ENCODE data around the gene FAM83B. TPM values are rescaled to one million over a fixed set of nuclear protein-coding genes. Genes with fewer than 3 reads are reported as not detected.
"Not testable (repeated sequence)": the region's sequence is repeated elsewhere in the genome, so short reads cannot be mapped to it uniquely, and the experiment has no call there.

FAM83B gene
- total RNA-seq, 1 donor from 2014 or later = not detected

DNA sequence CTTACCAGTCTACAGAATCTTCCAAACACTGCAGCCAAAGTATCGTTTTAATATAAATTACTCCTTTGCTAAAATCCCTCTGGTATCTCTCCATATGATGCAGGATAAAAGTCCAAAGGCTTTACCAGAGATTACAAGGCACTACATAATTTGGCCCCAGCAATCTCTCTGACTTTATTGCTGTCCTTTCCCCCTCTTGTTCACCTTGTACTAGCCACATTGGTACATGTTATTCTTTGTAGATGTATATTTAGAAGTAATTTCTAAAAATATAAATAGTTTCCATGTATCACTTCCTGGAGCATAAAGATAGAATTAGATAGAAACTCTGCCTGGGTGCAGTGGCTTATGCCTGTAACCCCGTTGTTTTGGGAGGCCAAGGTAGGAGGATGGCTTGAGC, 28.7 kb upstream of the FAM83B start:
- H3K4me3 ChIP-seq = no peak overlapping the region
- H3K4me1 ChIP-seq = no peaks in the 10 kb centered on the region
- intact Hi-C loops (cut with DNase I) = no loop called here
- H3K27ac ChIP-seq = no peak overlapping the region
- H3K27me3 ChIP-seq = no peaks in the 10 kb centered on the region
- H3K9me3 ChIP-seq = no peaks in the 10 kb centered on the region
- TF ChIP-seq, protein P1, sequence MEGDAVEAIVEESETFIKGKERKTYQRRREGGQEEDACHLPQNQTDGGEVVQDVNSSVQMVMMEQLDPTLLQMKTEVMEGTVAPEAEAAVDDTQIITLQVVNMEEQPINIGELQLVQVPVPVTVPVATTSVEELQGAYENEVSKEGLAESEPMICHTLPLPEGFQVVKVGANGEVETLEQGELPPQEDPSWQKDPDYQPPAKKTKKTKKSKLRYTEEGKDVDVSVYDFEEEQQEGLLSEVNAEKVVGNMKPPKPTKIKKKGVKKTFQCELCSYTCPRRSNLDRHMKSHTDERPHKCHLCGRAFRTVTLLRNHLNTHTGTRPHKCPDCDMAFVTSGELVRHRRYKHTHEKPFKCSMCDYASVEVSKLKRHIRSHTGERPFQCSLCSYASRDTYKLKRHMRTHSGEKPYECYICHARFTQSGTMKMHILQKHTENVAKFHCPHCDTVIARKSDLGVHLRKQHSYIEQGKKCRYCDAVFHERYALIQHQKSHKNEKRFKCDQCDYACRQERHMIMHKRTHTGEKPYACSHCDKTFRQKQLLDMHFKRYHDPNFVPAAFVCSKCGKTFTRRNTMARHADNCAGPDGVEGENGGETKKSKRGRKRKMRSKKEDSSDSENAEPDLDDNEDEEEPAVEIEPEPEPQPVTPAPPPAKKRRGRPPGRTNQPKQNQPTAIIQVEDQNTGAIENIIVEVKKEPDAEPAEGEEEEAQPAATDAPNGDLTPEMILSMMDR (IDR thresholded peaks at IDR 0.05) = no peak
- DNase-seq (ENCODE audit: low spot score in 2 of 2) = no peak
- H3K36me3 ChIP-seq = no peaks in the 10 kb centered on the region

DNA sequence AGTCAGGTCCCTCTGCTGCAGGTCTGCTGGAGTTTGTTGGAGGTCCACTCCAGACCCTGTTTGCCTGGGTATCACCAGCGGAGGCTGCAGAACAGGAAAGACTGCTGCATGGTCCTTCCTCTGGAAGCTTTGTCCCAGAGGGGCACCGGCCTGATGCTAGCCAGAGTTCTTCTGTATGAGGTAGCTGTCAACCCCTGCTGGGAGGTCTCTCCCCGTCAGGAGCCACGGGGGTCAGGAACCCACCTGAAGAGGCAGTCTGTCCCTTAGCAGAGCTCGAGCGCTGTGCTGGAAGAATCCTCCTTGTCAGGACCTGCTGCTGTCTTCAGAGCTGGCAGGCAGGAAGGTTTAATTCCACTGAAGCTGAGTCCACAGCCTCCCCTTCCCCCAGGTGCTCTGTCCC, 22.3 kb upstream of the FAM83B start:
- H3K27ac ChIP-seq; H3K36me3 ChIP-seq; H3K27me3 ChIP-seq; H3K4me3 ChIP-seq; DNase-seq (ENCODE audit: low spot score in 2 of 2); H3K9me3 ChIP-seq; H3K4me1 ChIP-seq; intact Hi-C loops (cut with DNase I): not testable (repeated sequence)

DNA sequence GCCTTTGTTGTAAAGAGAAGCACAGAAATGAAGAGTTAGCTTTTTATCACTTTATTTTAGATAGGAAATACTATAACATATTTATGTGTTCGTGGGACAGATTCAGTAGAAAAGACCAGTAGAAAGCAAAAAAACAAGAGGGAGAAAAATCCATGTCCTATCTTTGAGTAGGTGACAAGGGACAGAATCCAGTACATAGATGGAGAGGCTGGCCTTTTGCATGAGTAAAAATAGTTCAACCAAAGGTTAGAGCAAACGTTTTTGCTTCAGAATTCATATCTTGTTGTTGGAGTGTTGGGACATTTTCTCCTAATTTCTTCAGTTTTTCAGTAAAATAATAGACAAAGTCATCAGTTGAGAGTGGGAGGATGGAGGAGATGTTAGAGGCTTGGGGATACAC, 19.6 kb upstream of the FAM83B start:
- TF ChIP-seq, protein P1 (IDR thresholded peaks at IDR 0.05) = no peak
- H3K36me3 ChIP-seq = no peaks in the 10 kb centered on the region
- no peaks in the 10 kb centered on the region for H3K9me3 ChIP-seq
- no peaks in the 10 kb centered on the region for H3K4me1 ChIP-seq
- no peak overlapping the region for H3K27ac ChIP-seq
- intact Hi-C loops (cut with DNase I) = no loop called here
- no peaks in the 10 kb centered on the region for H3K27me3 ChIP-seq
- H3K4me3 ChIP-seq = no peak overlapping the region
- no peak for DNase-seq (ENCODE audit: low spot score in 2 of 2)

DNA sequence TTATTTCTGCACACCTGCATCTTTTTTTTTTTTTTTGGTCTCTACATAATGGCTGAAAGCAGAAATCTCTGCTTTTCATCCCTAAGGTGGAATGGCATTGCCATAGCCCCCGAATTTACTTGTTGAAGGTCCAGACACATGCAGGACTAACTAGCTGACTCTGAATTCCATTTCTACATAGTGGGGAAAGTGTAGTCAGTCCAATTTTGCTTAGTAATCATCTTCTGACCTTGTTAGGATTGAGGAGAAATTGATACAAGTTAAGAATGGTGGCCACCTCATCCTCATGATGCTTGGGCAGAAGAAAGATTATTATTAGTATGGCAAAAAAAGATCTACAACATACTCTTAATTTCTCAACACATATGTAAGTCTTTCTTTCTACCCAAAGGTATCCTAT, 16.4 kb upstream of the FAM83B start:
- Histone ChIP-seq H3K9me3 (no peaks in the 10 kb centered on the region), H3K27ac (no peak overlapping the region), H3K36me3 (no peaks in the 10 kb centered on the region), H3K4me3 (no peak overlapping the region), H3K27me3 (no peaks in the 10 kb centered on the region), H3K4me1 (no peaks in the 10 kb centered on the region)
- no peak for DNase-seq (ENCODE audit: low spot score in 2 of 2)
- TF ChIP-seq, protein P1 (IDR thresholded peaks at IDR 0.05) = no peak
- intact Hi-C loops (cut with DNase I) = no loop called here

DNA sequence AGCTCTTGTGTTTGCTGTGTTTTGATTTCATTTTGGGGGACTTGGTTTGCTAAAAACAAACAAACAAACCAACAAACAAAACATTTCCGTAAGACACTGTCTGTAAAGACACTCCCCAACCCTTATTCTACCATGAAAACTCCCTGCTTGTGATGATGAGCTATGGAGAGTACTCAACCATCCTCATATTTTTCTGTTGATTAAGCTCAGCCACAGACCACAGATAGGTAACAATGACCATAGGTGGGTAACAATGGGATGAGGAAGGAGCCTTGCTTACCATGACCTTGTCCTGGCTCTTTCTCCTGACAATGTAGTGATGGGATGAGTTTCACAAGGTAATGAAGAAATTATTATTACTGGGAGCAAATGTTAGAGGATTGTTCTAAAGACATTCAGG, 11.4 kb upstream of the FAM83B start:
- H3K4me1 ChIP-seq = no peaks in the 10 kb centered on the region
- intact Hi-C loops (cut with DNase I) = no loop called here
- no peaks in the 10 kb centered on the region for H3K27me3 ChIP-seq
- DNase-seq (ENCODE audit: low spot score in 2 of 2) = no peak
- H3K36me3 ChIP-seq = no peaks in the 10 kb centered on the region
- TF ChIP-seq, protein P1 (IDR thresholded peaks at IDR 0.05) = no peak
- H3K9me3 ChIP-seq = peaks cover 0 to 3% of the 10 kb centered on the region in 2 donors
- H3K27ac ChIP-seq = no peak overlapping the region
- no peak overlapping the region for H3K4me3 ChIP-seq

DNA sequence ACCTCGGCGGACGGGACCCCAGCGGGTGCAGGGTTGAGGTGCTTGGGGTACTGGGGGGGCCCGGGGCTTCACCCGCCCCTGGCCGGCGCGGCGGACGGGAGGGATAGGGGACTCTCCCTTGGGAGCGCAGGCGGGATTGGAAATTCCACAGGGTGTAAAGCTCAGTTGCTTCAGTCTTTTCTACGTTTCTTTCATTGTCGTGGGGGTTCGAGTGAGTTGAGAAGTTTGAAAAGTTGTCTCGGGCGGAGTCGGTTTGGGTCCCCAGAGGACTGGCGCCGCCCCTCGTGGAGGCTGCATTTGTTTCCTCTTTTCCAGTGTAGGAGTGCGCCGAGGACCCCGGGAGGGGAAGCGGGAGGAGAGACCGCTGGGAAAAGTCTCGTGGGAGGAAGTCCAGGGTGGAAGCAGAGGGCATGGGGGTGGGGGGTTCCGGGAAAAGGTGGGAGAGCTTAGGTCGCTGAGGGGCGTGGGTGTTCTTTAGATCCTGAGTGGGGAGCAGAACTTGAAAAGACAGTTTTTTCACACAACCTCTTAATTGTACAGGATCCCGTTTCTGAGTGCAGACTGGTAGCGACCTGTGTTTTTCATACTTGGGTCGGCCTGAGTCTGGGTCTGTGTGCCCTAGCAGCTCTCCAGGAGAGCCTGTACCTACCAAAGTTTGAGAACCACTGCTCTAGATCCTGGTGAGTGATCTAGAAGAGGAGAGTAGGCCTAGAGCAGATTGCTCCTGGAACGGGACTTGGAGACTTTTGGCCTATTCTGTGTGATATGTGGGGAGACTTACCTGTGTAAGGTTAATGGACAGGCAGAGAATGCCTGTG, 495 bp downstream of the FAM83B start:
- H3K27ac ChIP-seq = no peak overlapping the region
- TF ChIP-seq, protein P1 (IDR thresholded peaks at IDR 0.05) = no peak
- H3K27me3 ChIP-seq = peaks cover 12% of the 10 kb centered on the region
- no peaks in the 10 kb centered on the region for H3K36me3 ChIP-seq
- peak overlapping the region; percentile 45 to 60 for H3K4me3 ChIP-seq
- intact Hi-C loops (cut with DNase I) = no loop called here
- H3K9me3 ChIP-seq = no peaks in the 10 kb centered on the region
- no peak for DNase-seq (ENCODE audit: low spot score in 2 of 2)
- H3K4me1 ChIP-seq = peaks cover 0 to 3% of the 10 kb centered on the region in 2 donors
